Breast epithelium (tissue), 3 donors: ENCODE data around the gene NCDN.

Experiments used
- CTCF ChIP-seq, 3 donors: fragments of 450-650 bp; IDR thresholded peaks; one replicate each; pipeline ENCODE4 v1.5.1; 2016 to 2017; ENCODE audit warnings: antibody characterized with exemption in 3 of 3, mild to moderate bottlenecking in 3 of 3, moderate library complexity in 3 of 3
- POLR2A ChIP-seq: fragments of 450-650 bp; IDR thresholded peaks from one replicate; pipeline ENCODE4 v1.6.1; 2016; ENCODE audit warnings: antibody characterized with exemption, mild to moderate bottlenecking, moderate library complexity

GRCh38 chr1:35536556-35537162 lies 20.9 kb upstream of the NCDN start:
- TF ChIP-seq CTCF (IDR thresholded peaks at IDR 0.05): no peak
- no peak for TF ChIP-seq POLR2A
